Liver (tissue), 9 donors: ENCODE results near the gene TUBB1. TPM values are rescaled to one million over a fixed set of nuclear protein-coding genes. Genes with fewer than 3 reads are reported as not detected.

ENCODE experiments used
- DNase-seq: peaks from one replicate; pipeline ENCODE4 v3.0.0-alpha.2; 2017; ENCODE audit warnings: low spot score
- H3K27ac ChIP-seq, 2 donors: one replicate each; pipeline ENCODE4 v1.7.0; 2013; ENCODE audit warnings: inconsistent platforms in 2 of 2, low read length in 2 of 2, control low read depth in 1 of 2, low read depth in 1 of 2, mild to moderate bottlenecking in 1 of 2
- H3K27me3 ChIP-seq, 4 donors: one replicate each; pipeline versions ENCODE4 v1.6.1 to v1.7.0; 2013; ENCODE audit warnings: low read length in 3 of 4, inconsistent platforms in 1 of 4, mild to moderate bottlenecking in 1 of 4, moderate library complexity in 1 of 4; ENCODE audit not compliant: control insufficient read depth in 4 of 4, insufficient read depth in 4 of 4
- H3K36me3 ChIP-seq, 4 donors: one replicate each; pipeline versions ENCODE4 v1.6.1 to v1.7.0; 2013; ENCODE audit warnings: low read length in 3 of 4, mild to moderate bottlenecking in 3 of 4, low read depth in 1 of 4, moderate library complexity in 1 of 4; ENCODE audit not compliant: control insufficient read depth in 4 of 4, insufficient read depth in 3 of 4
- H3K4me1 ChIP-seq, 4 donors: one replicate each; pipeline versions ENCODE4 v1.6.1 to v1.7.0; 2013; ENCODE audit warnings: low read length in 3 of 4, mild to moderate bottlenecking in 3 of 4, moderate library complexity in 1 of 4; ENCODE audit not compliant: control insufficient read depth in 4 of 4, insufficient read depth in 4 of 4
- H3K4me3 ChIP-seq, 3 donors: one replicate each; pipeline versions ENCODE4 v1.6.1 to v1.7.0; 2013; ENCODE audit warnings: low read length in 3 of 3, control low read depth in 1 of 3, low read depth in 1 of 3, mild to moderate bottlenecking in 1 of 3
- H3K9ac ChIP-seq, 2 donors: one replicate each; pipeline ENCODE4 v1.7.0; 2013; ENCODE audit warnings: low read length in 2 of 2, mild to moderate bottlenecking in 2 of 2, moderate library complexity in 2 of 2, control low read depth in 1 of 2, low read depth in 1 of 2
- H3K9me3 ChIP-seq, 4 donors: one replicate each; pipeline versions ENCODE4 v1.6.1 to v1.7.0; 2013; ENCODE audit warnings: low read length in 3 of 4; ENCODE audit not compliant: control insufficient read depth in 4 of 4
- EGR1 ChIP-seq, 2 donors: IDR thresholded peaks; 2 replicates each; pipeline ENCODE4 v1.6.1; 2016 to 2018; ENCODE audit warnings: antibody characterized with exemption in 2 of 2, low read depth in 2 of 2
- FOXA1 ChIP-seq: IDR thresholded peaks from 2 replicates; pipeline ENCODE4 v1.6.1; 2016; ENCODE audit warnings: antibody characterized with exemption
- FOXA2 ChIP-seq: IDR thresholded peaks from 2 replicates; pipeline ENCODE4 v1.6.1; 2016; ENCODE audit warnings: antibody characterized with exemption
- GABPA ChIP-seq, 2 donors: IDR thresholded peaks in 1 of 2; conservative IDR thresholded peaks in 1 of 2; 2 replicates each; pipeline ENCODE4 v1.6.1; 2016; ENCODE audit warnings: antibody characterized with exemption in 2 of 2, mild to moderate bottlenecking in 1 of 2, moderate library complexity in 1 of 2
- HNF4A ChIP-seq, 2 donors: conservative IDR thresholded peaks; 2 replicates each; pipeline ENCODE4 v1.6.1; 2016; ENCODE audit warnings: antibody characterized with exemption in 2 of 2, mild to moderate bottlenecking in 2 of 2
- HNF4G ChIP-seq: IDR thresholded peaks from 2 replicates; pipeline ENCODE4 v1.6.1; 2016; ENCODE audit warnings: antibody characterized with exemption
- JUND ChIP-seq, 2 donors: IDR thresholded peaks; 2 replicates each; pipeline ENCODE4 v1.6.1; 2016; ENCODE audit warnings: antibody characterized with exemption in 2 of 2
- NR2F2 ChIP-seq: IDR thresholded peaks from 2 replicates; pipeline ENCODE4 v1.6.1; 2016; ENCODE audit warnings: antibody characterized with exemption
- RAD21 ChIP-seq, 2 donors: IDR thresholded peaks; 2 replicates each; pipeline ENCODE4 v1.6.1; 2016; ENCODE audit warnings: antibody characterized with exemption in 2 of 2, mild to moderate bottlenecking in 2 of 2
- RXRA ChIP-seq, 2 donors: IDR thresholded peaks; 2 replicates each; pipeline ENCODE4 v1.6.1; 2017 to 2018; ENCODE audit warnings: antibody characterized with exemption in 2 of 2, mild to moderate bottlenecking in 1 of 2
- SP1 ChIP-seq: IDR thresholded peaks from 2 replicates; pipeline ENCODE4 v1.6.1; 2018; ENCODE audit warnings: antibody characterized with exemption, mild to moderate bottlenecking
- TAF1 ChIP-seq: conservative IDR thresholded peaks from 2 replicates; pipeline ENCODE4 v1.6.1; 2016; ENCODE audit warnings: antibody characterized with exemption, mild to moderate bottlenecking
- YY1 ChIP-seq: IDR thresholded peaks from 2 replicates; pipeline ENCODE4 v1.6.1; 2016; ENCODE audit warnings: antibody characterized with exemption, mild to moderate bottlenecking
- WGBS: extraction: QIAGEN DNeasy Blood & Tissue Kit; methylation state at CpG from one replicate; pipeline ENCODE4 v1.1.7; 2013; 5-methylcytosine and 5-hydroxymethylcytosine counted together
- polyA plus RNA-seq, 2 donors: library from polyadenylated mRNA; stranded (reverse) in 1 of 2; unstranded in 1 of 2; fragments of 200-250 nt in 1 of 2; fragments of >200 nt in 1 of 2; fragmentation: Nextera tagmentation in 1 of 2; extraction: Ambion mirVana in 1 of 2; gene quantifications; one replicate each; pipeline versions ENCODE4 v1.2.1 to v1.2.3, GENCODE V29; 2013 to 2015
- total RNA-seq, 2 donors: library from RNA; depleted of rRNA; stranded (reverse); fragments of >200 nt; gene quantifications; one replicate each; pipeline ENCODE4 v1.2.3, GENCODE V29; 2014
- TF ChIP-seq, protein P1 (sequence below): IDR thresholded peaks from 2 replicates; pipeline ENCODE4 v1.6.1; 2016; ENCODE audit warnings: antibody characterized with exemption
- TF ChIP-seq, protein P2 (sequence below): IDR thresholded peaks from 2 replicates; pipeline ENCODE4 v1.6.1; 2016; ENCODE audit warnings: antibody characterized with exemption, mild to moderate bottlenecking
- TF ChIP-seq, protein P3 (sequence below): fragments of 150-350 bp; IDR thresholded peaks from 2 replicates; pipeline ENCODE4 v1.5.1; 2017; ENCODE audit warnings: improper control_type of control experiment, low read depth, low read length; ENCODE audit not compliant: missing input control
- TF ChIP-seq, protein P4 (sequence below): IDR thresholded peaks from 2 replicates; pipeline ENCODE4 v1.6.1; 2016; ENCODE audit warnings: antibody characterized with exemption
- TF ChIP-seq, protein P5 (sequence below): IDR thresholded peaks from 2 replicates; pipeline ENCODE4 v1.6.1; 2016; ENCODE audit warnings: antibody characterized with exemption
- donor health status: healthy.
- donor health status: healthy.
- donor health status: healthy.
- donor health status: healthy.
- donor health status: healthy.

TUBB1 gene
- total and polyA plus RNA-seq, 4 donors: 0.17 to 59.5 (median 0.24) TPM

DNA sequence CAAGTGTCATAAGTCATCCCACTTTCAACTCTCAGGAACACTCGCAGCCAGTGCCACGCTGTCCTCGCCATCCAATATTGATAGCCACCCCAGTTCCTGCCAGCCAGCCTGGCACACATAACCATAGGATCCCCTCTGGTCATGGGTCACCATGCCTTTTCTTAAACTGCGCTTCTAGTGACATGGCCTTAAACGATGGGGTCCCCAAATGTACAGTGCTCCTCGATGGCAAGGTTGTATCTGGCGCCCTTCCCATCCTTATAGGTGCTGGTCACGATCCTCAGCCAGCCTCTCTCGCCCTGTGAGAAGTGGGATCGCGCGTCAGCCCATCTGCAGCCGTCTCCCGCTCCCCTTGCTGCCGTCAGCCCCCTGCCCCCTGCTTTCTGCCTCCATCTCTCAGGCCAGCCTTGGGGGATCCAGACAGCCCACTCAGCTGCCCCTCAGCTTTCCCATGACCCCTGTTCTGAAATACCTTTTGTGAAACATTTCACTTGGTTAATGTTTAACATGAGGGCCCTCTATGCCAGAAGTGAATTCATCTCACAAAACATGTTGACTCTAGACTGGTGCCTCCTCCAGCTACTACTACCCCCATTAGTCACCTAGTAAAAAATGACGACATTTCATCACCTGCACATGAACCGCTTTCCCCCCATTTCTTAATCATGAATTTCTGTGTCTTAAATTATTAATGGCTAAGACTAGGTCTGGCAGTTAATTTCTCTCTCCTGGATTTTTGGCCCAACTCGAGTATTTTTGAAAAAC is 23.6 kb upstream of the TUBB1 start:
- Histone ChIP-seq H3K4me3 (no peak overlapping the region), H3K27me3 (no peaks in the 10 kb centered on the region), H3K9ac (no peak overlapping the region), H3K4me1 (peaks cover 22 to 56% (median 44%) of the 10 kb centered on the region in 4 donors), H3K36me3 (peaks cover 10 to 33% (median 25%) of the 10 kb centered on the region in 4 donors), H3K27ac (peak overlapping the region; percentile 94 to 98), H3K9me3 (no peaks in the 10 kb centered on the region)
- no peak for DNase-seq
- TF ChIP-seq, protein P1, sequence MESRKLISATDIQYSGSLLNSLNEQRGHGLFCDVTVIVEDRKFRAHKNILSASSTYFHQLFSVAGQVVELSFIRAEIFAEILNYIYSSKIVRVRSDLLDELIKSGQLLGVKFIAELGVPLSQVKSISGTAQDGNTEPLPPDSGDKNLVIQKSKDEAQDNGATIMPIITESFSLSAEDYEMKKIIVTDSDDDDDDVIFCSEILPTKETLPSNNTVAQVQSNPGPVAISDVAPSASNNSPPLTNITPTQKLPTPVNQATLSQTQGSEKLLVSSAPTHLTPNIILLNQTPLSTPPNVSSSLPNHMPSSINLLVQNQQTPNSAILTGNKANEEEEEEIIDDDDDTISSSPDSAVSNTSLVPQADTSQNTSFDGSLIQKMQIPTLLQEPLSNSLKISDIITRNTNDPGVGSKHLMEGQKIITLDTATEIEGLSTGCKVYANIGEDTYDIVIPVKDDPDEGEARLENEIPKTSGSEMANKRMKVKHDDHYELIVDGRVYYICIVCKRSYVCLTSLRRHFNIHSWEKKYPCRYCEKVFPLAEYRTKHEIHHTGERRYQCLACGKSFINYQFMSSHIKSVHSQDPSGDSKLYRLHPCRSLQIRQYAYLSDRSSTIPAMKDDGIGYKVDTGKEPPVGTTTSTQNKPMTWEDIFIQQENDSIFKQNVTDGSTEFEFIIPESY: no peak
- TF ChIP-seq EGR1 (IDR thresholded peaks at IDR 0.05; ENCODE audit: low read depth in 2 of 2) (no peak), RAD21 (IDR thresholded peaks at IDR 0.05) (no peak), GABPA (IDR thresholded peaks at IDR 0.05 in 1 of 2, conservative IDR thresholded peaks at IDR 0.05 in 1 of 2) (no peak), NR2F2 (no peak), HNF4A (conservative IDR thresholded peaks at IDR 0.05) (peak; percentile 35 to 58), JUND (IDR thresholded peaks at IDR 0.05) (peak; percentile 62 to 86), SP1 (peak; percentile 51), HNF4G (no peak), FOXA1 (peak; percentile 79), YY1 (no peak), RXRA (IDR thresholded peaks at IDR 0.05) (peak; percentile 47 to 83), TAF1 (no peak), FOXA2 (peak; percentile 90)
- TF ChIP-seq, protein P2, sequence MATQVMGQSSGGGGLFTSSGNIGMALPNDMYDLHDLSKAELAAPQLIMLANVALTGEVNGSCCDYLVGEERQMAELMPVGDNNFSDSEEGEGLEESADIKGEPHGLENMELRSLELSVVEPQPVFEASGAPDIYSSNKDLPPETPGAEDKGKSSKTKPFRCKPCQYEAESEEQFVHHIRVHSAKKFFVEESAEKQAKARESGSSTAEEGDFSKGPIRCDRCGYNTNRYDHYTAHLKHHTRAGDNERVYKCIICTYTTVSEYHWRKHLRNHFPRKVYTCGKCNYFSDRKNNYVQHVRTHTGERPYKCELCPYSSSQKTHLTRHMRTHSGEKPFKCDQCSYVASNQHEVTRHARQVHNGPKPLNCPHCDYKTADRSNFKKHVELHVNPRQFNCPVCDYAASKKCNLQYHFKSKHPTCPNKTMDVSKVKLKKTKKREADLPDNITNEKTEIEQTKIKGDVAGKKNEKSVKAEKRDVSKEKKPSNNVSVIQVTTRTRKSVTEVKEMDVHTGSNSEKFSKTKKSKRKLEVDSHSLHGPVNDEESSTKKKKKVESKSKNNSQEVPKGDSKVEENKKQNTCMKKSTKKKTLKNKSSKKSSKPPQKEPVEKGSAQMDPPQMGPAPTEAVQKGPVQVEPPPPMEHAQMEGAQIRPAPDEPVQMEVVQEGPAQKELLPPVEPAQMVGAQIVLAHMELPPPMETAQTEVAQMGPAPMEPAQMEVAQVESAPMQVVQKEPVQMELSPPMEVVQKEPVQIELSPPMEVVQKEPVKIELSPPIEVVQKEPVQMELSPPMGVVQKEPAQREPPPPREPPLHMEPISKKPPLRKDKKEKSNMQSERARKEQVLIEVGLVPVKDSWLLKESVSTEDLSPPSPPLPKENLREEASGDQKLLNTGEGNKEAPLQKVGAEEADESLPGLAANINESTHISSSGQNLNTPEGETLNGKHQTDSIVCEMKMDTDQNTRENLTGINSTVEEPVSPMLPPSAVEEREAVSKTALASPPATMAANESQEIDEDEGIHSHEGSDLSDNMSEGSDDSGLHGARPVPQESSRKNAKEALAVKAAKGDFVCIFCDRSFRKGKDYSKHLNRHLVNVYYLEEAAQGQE: peak; percentile 27
- TF ChIP-seq, protein P3, sequence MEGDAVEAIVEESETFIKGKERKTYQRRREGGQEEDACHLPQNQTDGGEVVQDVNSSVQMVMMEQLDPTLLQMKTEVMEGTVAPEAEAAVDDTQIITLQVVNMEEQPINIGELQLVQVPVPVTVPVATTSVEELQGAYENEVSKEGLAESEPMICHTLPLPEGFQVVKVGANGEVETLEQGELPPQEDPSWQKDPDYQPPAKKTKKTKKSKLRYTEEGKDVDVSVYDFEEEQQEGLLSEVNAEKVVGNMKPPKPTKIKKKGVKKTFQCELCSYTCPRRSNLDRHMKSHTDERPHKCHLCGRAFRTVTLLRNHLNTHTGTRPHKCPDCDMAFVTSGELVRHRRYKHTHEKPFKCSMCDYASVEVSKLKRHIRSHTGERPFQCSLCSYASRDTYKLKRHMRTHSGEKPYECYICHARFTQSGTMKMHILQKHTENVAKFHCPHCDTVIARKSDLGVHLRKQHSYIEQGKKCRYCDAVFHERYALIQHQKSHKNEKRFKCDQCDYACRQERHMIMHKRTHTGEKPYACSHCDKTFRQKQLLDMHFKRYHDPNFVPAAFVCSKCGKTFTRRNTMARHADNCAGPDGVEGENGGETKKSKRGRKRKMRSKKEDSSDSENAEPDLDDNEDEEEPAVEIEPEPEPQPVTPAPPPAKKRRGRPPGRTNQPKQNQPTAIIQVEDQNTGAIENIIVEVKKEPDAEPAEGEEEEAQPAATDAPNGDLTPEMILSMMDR: no peak
- TF ChIP-seq, protein P4, sequence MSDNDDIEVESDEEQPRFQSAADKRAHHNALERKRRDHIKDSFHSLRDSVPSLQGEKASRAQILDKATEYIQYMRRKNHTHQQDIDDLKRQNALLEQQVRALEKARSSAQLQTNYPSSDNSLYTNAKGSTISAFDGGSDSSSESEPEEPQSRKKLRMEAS: no peak
- TF ChIP-seq, protein P5, sequence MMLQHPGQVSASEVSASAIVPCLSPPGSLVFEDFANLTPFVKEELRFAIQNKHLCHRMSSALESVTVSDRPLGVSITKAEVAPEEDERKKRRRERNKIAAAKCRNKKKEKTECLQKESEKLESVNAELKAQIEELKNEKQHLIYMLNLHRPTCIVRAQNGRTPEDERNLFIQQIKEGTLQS: peak; percentile 70
- 47% methylated on average over 18 of the region's 18 CpGs for WGBS
